Pons (tissue), 1 donor: ENCODE results near the gene COP1.

Source experiments
- DNase-seq: peaks from one replicate; pipeline ENCODE4 v3.0.0-alpha.2; 2016; ENCODE audit warnings: low spot score

The COP1 gene

DNA sequence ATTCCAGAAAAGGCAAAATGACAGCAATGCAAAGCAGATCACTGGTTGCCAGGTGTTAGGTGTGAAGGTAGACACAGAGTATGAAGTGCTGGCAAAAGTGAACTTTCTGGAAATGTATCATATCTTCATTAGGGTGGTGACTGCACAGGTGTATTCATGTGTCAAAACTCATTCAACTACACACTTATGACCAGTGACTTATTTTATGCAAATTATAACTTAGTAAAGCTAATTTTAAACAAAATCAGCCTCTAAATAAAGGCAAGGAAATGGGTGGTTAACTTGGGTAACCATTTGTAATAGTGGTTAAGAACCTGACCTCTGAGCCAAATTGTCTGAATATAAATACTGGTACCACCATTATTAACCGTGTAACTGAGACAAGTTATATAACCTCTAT, 7.4 kb downstream of the COP1 start:
- no peak for DNase-seq

DNA sequence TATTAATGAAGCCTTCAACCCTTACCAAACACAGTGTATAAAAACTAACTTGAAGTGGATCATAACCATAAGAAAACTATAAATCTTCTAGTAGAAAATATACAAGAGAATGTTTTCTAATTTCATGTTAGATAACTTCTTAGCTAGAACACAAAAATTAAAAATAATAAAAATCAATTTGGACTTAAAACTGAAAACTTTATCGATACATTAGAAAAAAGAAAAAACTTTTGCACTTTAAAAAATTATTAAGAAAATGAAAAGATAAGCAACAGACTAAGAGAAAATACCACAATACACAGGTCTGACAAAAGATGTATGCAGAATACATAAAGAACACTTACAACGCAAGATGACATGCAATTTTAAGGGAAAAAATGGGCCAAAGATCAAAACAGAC, 8.7 kb downstream of the COP1 start:
- no peak for DNase-seq

DNA sequence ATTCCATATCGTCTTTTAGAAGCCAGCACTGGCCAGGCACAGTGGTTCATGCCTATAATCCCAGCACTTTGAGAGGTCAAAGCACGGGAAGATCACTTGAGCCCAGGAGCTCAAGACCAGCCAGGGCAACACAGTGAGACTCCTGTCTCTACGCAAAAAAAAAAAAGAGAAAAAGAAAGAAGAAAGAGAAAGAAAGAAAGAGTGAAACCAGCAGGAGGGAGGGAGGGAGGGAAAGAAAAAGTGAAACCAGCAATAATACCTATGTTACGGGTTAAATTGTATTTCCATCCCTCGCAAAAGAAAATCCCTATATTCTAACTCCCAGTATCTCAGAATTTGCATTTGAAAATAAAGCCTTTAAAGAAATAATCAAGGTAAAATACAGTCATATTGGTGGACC, 10.4 kb downstream of the COP1 start:
- DNase-seq, result no peak

DNA sequence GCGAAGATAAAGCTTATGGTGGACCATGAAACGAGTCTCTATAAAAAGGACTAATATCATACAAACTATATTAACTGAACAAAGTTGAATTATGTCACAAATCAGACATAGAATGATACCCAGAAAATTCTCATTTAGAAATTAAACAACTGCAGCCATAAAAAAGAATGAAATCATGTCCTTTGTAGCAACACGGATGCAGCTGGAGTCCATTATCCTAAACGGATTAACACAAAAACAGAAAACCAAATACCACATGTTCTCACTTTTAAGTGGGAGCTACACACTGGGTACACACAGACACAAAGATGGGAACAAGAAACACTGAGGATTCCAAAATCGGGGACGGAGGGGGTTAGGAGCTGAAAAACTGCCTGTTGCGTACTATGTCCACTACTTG, 11.5 kb downstream of the COP1 start:
- no peak for DNase-seq

DNA sequence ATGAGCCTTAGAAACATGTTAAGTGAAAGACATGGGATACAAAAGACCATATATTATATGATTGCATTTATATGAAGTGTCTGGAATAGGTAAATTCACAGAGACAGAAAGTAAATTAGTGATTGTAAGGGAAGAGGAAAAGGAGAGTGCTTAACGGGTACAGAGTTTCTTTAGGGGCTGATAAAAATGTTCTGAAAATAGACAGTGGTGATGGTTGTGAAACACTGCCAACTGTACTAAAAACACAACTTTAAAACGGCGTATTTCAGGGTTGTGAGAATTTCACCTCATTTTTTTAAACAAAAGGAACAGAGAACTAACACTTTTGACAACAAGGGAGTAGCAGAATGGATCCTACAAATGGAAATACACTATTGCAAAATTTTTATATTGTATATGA, 13.4 kb downstream of the COP1 start:
- DNase-seq, result no peak

DNA sequence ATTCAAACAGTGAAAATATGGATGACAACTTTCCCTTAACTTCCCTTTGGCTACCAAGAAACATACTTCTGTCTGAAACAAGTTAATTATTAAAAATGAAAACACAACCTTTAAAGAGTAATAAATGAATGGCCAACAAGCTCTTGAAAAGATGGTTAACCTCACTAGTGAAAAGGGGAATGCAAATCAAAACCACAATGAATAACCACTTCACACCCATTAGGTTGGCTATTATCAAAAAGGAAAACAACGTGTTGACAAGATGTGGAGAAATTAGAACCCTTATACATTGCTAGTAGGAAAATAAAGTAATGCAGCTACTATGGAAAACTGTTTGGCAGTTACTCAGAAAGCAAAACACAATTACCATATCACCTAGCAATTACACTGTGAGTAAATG, 14.1 kb downstream of the COP1 start:
- no peak for DNase-seq

DNA sequence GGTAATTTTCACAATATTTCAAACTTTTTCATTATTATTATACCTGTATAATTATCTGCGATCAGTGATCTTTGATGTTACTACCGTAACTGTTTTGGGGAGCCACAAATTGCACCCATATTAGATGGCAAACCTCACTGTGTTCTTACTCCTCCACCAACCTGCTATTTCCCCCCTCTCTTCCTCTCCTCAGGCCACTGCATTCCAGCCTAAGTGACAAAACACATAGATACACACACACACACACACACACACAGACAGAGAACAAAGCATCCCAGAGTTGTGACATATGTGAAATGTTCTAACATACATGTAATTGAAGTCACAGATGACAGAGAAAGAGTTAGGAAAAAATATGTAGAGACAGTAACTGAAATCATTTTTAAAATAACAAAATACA, 18.5 kb downstream of the COP1 start:
- DNase-seq, result no peak

DNA sequence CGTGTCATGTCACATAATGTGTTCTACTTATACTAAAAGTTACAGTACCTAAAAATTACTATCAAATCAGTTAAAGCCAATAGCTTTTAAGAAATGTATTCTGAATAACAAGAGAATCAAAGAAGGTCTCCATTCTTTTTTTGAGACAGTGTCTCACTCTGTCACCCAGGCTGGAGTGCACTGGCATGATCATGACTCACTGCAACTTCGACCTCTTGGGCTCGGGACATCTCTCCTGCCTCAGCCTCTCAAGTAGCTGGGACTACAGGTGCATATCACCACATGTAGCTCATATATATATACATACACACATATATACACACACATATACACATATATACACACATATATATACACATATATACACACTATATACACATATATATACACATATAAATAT, 20.1 kb downstream of the COP1 start:
- DNase-seq, result no peak

DNA sequence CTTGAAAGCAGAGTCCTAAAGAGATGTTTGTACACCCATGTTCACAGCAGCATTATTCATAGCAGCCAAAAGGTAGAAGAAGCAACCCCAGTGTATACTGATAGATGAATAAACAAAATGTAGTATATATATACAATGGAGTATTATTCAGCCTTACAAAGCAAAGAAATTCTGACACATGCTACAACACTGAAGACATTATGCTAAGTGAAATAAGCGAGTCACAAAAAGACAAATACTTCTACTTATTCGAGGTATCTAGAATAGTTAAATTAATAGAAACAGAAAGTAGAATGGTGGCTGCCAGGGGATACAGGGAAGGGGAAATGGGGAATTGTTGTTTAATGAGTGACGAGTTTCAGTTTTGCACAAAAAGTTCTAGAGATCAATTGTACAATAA, 23.5 kb downstream of the COP1 start:
- DNase-seq, result no peak

DNA sequence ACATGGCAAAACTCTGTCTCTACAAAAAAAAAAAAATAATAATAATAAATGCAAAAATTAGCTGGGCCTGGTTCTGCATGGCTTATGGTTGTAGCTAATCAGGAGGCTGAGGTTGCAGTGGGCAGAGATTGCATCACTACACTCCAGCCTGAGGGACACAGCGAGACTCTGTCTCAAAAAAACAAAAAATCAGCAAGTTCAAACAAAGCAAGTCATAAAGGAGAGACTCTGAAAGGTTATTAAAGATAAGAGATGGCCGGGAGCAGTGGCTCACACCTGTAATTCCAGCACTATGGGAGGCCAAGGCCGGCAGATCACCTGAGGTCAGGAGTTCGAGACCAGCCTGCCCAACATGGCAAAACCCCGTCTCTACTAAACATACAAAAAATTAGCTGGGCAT, 28.8 kb downstream of the COP1 start:
- DNase-seq, result no peak

DNA sequence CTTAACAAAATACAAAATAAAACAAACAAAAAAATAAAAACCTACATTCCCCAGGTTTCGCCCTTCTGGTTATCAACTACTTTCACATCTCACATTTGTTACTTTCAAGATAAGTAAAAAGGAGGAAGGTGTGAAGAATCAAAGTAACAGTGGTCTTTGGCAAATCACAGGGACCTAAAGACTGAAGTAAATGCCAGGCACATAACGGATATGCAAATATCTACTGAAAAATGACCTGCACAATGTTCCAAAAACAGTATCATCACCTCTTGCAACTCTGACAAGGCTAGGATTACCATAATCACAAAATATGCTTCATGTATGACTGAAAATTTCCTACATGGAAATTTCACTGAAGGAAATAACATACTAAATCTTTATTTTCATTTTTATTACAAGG, 29.3 kb downstream of the COP1 start:
- DNase-seq, result no peak

DNA sequence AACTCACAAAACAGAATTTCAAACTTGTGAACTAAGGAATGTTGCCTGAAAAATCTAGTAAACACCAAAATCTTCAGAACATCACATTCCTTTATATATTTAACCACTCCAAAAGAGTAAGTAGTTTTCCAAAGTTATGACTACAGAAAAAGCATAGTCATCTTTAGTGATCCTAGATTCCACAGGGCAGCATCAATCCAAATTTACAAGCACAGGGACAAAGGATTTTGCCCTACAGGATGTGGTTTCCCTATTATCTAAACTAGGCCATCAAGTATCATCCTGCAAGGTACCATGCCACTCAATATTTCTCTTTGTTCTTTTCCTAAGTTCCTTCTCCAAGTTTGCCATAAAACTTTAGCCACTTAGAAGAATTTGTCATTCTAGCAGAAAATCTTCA, 33.0 kb downstream of the COP1 start:
- DNase-seq, result no peak

DNA sequence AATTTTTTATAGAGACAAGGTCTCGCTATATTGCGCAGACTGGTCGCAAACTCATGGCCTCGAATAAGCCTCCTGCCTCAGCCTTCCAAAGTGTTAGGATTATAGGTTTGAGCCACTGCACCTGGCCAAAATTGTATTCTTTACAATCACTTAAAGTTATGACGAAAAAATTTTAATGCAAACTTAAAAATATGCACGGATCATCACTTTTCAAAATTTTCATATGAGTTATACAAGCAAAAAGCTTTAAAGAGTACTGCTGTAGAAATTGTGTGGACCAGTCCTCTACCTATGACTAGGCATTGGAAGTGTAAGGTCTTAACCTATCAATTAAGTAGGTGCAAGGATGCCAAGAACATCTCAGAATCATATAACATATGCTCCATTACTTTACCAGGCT, 34.9 kb downstream of the COP1 start:
- no peak for DNase-seq

DNA sequence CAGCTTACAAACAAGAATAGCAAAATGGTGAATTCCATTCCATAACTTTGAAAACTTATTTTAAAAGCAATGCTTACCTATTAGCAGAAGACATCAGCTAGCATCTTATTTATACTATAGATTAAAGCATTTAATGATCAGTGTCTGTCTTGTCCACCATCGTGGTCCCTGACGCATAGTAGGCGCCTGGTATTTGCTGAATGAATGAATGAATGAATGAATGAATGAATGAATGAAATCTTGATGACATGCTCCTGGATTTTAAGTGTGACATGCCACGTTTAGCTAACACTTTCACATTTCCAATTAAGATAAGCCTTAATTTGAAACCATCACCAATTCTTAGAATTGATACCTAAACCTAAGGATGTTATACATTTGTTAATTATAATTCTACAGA, 39.9 kb downstream of the COP1 start:
- DNase-seq, result no peak

DNA sequence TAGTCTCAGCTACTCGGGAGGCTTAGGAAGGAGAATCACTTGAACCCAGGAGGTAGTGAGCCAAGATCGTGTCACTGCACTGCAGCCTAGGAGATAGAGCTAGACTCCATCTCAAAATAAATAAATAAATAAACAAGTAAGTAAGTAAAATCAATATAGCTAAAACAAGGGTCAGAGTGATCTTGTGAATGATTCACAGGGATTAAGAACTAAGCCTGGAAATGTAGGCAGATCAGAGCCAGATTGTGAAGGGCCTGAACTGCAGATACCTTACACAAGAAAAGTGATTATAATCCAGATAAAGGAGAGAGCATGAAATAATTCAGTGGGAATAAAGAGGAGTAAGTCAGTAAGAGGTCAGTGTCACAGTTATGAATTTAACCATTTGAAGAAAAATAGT, 41.5 kb downstream of the COP1 start:
- no peak for DNase-seq

DNA sequence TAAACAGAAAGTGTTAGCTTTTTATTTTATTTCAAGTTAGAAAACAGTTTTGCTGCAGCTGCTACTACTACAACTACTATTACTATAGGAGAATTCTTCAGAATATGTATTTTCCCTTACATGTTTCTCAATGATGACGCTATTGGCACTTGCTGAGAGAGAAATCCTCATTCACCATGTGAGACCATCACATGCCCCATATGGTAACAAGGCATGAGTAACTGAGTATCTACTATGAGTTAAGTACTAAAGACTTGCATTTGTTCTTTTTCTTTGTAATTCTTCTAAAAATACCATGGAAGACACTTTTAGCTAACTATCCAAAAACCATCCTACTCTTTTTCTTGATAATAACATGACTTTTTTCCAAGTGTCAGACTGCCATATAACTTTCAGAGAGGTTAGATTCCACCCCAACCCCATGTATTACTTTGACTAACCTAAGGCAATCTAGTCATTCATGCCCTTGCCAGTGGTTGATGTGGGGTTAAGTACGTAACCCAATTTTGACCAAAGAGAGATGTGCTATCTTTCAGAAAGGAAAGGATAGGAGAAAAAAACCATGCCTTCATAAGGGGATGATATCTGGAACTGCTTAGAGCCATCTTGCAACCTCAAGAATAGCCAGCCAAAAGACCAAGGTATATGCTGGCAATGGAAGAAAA, 42.9 kb downstream of the COP1 start:
- DNase-seq, result no peak

DNA sequence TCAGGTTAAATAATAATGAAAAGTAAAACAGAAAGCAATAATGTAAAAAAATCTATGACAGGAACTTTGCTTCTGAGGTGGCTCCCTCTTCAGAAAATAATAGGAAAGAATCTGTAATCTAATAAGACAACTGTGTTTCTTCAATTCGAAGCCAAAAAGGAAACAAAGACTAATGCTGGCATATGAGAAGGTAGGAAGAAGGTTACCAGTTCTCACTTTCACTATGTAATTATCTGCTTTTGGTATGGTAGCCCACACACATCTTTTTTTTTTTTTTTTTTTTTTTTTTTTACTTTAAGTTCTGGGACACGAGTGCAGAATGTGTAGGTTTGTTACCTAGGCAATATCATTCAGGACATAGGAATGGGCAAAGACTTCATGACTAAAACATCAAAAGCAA, 47.1 kb downstream of the COP1 start:
- DNase-seq, result no peak

DNA sequence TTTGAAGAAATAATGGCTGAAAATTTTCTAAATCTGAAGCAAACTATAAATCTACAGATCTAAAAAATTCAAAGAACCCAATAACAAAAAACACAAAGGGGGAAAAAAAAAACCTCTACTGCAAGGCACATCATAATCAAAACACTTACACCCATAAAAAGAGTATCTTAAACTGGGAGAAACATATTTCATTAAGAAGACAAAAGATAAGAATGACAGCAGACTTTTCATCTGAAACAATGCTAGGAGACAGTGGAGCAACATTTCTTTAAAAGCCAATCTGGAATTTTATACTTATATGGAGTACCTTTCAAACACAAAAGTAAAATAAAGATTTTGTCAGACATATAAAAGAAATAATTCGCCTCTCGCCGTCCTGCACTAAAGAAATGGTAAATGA, 49.1 kb downstream of the COP1 start:
- DNase-seq, result no peak

DNA sequence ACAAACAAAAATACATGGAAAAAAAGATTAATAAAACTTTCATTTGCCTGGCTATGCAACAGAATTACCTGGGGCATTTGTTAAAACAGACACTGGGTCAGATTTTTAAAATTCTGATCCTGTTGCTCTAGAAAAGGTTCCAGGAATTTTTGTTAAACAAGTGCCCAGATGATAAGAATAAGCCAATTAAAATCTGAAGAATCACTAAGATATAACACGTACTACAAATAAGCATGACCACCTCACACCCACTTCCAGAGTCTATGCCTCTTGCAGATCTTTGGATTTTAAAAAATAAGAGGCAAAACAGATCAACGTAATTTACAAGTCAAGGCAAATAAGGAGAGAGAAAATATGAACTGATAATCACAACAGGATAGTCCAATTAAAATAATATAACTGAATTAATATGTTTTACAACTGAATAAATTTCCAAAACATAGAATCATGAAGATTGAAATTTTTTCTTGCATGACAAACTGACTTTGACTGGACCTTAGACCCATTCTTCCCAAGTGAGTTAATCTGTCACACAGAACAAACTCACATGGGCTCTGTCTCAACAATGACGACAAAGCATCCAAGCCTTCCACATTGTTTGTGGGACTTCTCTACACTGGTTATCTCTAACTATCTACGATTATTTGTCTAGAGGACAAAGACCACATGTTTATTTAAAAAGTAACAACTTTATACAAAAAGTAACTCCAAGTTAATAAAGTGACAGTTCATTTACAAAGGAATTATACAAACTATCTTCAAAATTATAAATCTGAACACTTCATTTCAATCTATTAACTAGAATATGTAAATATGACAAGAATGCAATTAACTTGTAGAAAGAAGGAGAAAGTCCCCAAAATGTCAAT, 56.9 kb downstream of the COP1 start:
- DNase-seq, result no peak

DNA sequence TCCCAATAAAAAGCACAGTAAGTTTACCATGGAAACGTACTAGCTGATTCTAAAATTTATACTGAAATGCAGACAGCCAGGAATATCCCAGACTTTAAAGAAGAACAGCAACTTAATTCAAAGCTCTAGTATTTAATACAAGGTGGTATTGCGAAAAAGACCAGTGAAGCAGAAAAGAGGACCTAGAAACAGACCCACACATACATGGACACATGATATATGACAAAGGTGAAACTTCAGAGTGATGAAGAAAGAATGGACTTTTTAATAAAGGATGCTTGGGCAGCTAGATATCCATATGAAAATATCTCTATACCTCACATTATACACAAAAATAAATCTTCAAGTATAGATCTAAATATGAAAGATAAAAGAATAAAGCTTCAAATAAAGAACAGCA, 62.6 kb downstream of the COP1 start:
- DNase-seq, result no peak

DNA sequence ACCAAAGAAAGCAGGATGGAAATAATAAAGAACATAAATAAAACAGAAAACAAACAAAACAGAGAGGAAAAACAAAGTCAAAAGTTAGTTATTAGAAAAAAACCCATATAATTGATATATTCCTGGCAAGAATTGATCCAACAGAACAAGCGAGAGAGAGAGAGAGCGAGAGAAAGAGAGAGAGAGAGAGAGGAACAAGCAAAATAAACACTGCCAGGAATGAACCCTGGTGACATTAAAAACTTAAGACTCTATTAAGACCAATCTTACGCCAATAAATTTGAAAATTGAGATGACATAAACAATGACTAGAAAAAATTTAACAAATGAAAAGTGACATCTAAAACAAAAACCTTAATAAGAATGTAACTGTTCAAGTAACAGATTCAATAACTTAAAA, 64.1 kb downstream of the COP1 start:
- no peak for DNase-seq

DNA sequence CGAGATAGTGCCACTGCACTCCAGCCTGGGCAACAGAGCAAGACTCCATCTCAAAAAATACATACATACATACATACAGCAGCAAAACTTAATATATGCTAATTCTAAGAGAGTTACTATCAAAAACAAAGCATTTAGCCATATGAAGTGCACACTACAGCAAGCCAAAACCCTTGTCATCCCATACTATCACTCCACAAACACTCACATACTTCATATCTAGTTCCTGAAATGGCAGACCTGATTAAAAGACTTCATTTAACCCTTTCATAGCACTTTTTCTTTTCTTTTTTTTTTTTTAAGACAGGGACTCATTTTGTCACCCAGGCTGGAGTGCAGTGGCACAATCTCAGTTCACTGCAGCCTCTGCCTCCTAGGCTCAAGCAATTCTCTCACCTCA, 65.6 kb downstream of the COP1 start:
- DNase-seq, result no peak

DNA sequence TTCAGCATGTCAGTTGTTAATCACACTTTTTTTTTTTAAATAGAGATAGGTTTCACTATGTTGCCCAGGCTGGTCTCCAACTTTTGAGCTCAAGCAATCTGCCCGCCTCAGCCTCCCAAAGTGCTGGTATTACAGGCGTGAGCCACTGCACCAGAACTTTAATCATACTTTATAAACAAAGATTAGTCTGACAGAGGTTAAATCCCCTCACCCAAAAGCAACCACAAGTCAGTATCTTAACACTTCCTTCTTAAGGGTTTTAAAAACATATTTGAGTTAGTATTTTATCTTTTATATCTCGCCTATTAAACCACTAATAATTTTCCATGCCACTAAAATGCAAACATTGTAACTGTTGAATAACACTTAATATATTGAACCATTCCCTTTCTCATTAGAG, 70.2 kb downstream of the COP1 start:
- DNase-seq, result no peak

DNA sequence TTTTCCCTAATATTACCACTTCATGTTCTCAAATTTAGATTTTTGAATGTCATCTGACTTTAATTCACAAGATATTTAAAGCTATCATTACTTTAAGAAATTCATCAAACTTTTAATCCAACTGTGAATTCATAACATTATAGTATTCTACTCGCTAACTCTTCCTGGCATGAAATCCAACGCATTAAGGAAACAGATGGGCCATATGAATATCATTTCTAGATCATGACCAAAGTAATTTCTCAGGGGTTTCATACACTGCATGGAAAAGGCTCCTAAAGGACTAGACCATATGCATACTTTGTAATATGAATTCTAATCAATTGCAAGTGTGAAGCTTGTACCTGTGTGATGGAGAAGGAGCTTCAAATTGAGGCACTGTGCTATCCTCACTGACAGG, 72.4 kb downstream of the COP1 start:
- DNase-seq, result no peak
